ENCODE measurements around the gene PIK3C2A.

The PIK3C2A gene

GRCh38 chr11:17161515-17161914 lies 46.3 kb downstream of the PIK3C2A start:
- DNase-seq (ENCODE audit: low read depth), result no peak

GRCh38 chr11:17159441-17159840 lies 48.3 kb downstream of the PIK3C2A start:
- no peak for DNase-seq (ENCODE audit: low read depth)

Measured in HS-5 (cell line).